Activated CD4-positive, alpha-beta T cell treated with anti-CD3 and anti-CD28 coated beads, Interleukin-2, amount 50 U/mL, for 1 hour (primary cell): ENCODE data around the gene CDC20.

Source experiments
- DNase-seq: peaks from one replicate; pipeline ENCODE4 v3.0.0-alpha.2; 2020

CDC20 gene

GRCh38 chr1:43329995-43330751, 28.6 kb upstream of the CDC20 start:
- no peak for DNase-seq

- DNase-seq = no peak
Measured at GRCh38 chr1:43331688-43332087, 27.1 kb upstream of the CDC20 start.

GRCh38 chr1:43334453-43335205, 24.2 kb upstream of the CDC20 start:
- no peak for DNase-seq

- DNase-seq = no peak
Measured at GRCh38 chr1:43337588-43337987, 21.2 kb upstream of the CDC20 start, which contains the start of gene MPL. TSS of gene MPL (plus strand) at chr1:43337818. CDS start at chr1:43337849, 31 bp downstream.

- no peak for DNase-seq
Measured at GRCh38 chr1:43338001-43338400, 20.8 kb upstream of the CDC20 start.

- DNase-seq = no peak
Measured at GRCh38 chr1:43339584-43340232, 19.1 kb upstream of the CDC20 start.

GRCh38 chr1:43340559-43340958, 18.2 kb upstream of the CDC20 start:
- no peak for DNase-seq

GRCh38 chr1:43344267-43344850, 14.4 kb upstream of the CDC20 start:
- no peak for DNase-seq

GRCh38 chr1:43345120-43345519, 13.7 kb upstream of the CDC20 start:
- no peak for DNase-seq

- no peak for DNase-seq
Measured at GRCh38 chr1:43346636-43347035, 12.1 kb upstream of the CDC20 start.

- no peak for DNase-seq
Measured at GRCh38 chr1:43348343-43348808, 10.4 kb upstream of the CDC20 start.

- peak; percentile 57 for DNase-seq
Measured at GRCh38 chr1:43348809-43349593, 9.8 kb upstream of the CDC20 start.

- DNase-seq = no peak
Measured at GRCh38 chr1:43349594-43350306, 9.0 kb upstream of the CDC20 start.

GRCh38 chr1:43350976-43351375, 7.8 kb upstream of the CDC20 start:
- no peak for DNase-seq

- DNase-seq = no peak
Measured at GRCh38 chr1:43351421-43352350, 7.1 kb upstream of the CDC20 start.

- DNase-seq = no peak
Measured at GRCh38 chr1:43352351-43352705, 6.5 kb upstream of the CDC20 start.

- no peak for DNase-seq
Measured at GRCh38 chr1:43352881-43353280, 5.9 kb upstream of the CDC20 start.

- no peak for DNase-seq
Measured at GRCh38 chr1:43354471-43354870, 4.3 kb upstream of the CDC20 start.

- DNase-seq = no peak
Measured at GRCh38 chr1:43354936-43355335, 3.8 kb upstream of the CDC20 start.

- DNase-seq = no peak
Measured at GRCh38 chr1:43357251-43357650, 1.5 kb upstream of the CDC20 start.
